Kidney (tissue), 14 donors: ENCODE results near the gene MPPED1. TPM values are rescaled to one million over a fixed set of nuclear protein-coding genes. Genes with fewer than 3 reads are reported as not detected.

Source experiments
- DNase-seq, 5 donors: peaks; one replicate each; pipeline ENCODE4 v3.0.0-alpha.2; 2013 to 2020
- FAIRE-seq: peaks from 2 replicates; lab custom pipeline; 2012; peaks lifted over from hg19 to GRCh38; lab: Jason Lieb, UNC
- H3K27ac ChIP-seq, 2 donors: one replicate each; pipeline ENCODE4 v1.7.0; 2013; ENCODE audit warnings: low read depth in 2 of 2, low read length in 2 of 2, inconsistent platforms in 1 of 2
- H3K27me3 ChIP-seq: one replicate; pipeline ENCODE4 v1.7.1; 2013; ENCODE audit warnings: low read length, inconsistent platforms; ENCODE audit not compliant: control insufficient read depth, insufficient read depth
- H3K36me3 ChIP-seq, 3 donors: one replicate each; pipeline versions ENCODE4 v1.7.0 to v1.7.1; 2013; ENCODE audit warnings: low read length in 3 of 3, control low read depth in 1 of 3, inconsistent platforms in 1 of 3; ENCODE audit not compliant: insufficient read depth in 3 of 3, control insufficient read depth in 2 of 3
- H3K4me1 ChIP-seq, 3 donors: one replicate each; pipeline versions ENCODE4 v1.7.0 to v1.7.1; 2013; ENCODE audit warnings: low read length in 3 of 3, inconsistent platforms in 1 of 3, low read depth in 1 of 3; ENCODE audit not compliant: control insufficient read depth in 2 of 3, insufficient read depth in 2 of 3
- H3K4me3 ChIP-seq, 3 donors: one replicate each; pipeline versions ENCODE4 v1.7.0 to v1.8.1; 2013; ENCODE audit warnings: low read length in 3 of 3, control low read depth in 1 of 3, inconsistent platforms in 1 of 3
- H3K9ac ChIP-seq, 3 donors: one replicate each; pipeline versions ENCODE4 v1.7.0 to v1.7.1; 2013; ENCODE audit warnings: low read length in 3 of 3, control low read depth in 1 of 3, inconsistent platforms in 1 of 3
- H3K9me3 ChIP-seq, 3 donors: one replicate each; pipeline versions ENCODE4 v1.7.0 to v1.7.1; 2013; ENCODE audit warnings: low read length in 3 of 3, control low read depth in 1 of 3, inconsistent platforms in 1 of 3; ENCODE audit not compliant: control insufficient read depth in 2 of 3, insufficient read depth in 1 of 3
- CTCF ChIP-seq: IDR thresholded peaks from 3 replicates; pipeline ENCODE4 v1.5.1; 2012; ENCODE audit warnings: mild to moderate bottlenecking, moderate library complexity, borderline replicate concordance; ENCODE audit not compliant: insufficient read depth; ENCODE audit errors: extremely low read depth
- intact Hi-C: fragments of 100-400 bp; cut with DNase I; formaldehyde crosslinking; loops from one replicate; pipeline ENCODE4 v1.11.1; 2022
- polyA plus RNA-seq: library from polyadenylated mRNA; stranded (reverse); fragments of 350-450 nt; fragmentation: Illumina TruSeq; extraction: RNeasy Lipid Tissue Mini Kit (QIAGEN cat#74804); gene quantifications from one replicate; pipeline ENCODE4 v1.2.3, GENCODE V29; 2014; ENCODE audit warnings: low read depth, low replicate concordance; ENCODE audit not compliant: insufficient read depth
- total RNA-seq: library from RNA; stranded (reverse); fragmentation: NEBNext Ultra II Directional; extraction: Animal tissue kit (Norgen Biotek cat#: 25700); gene quantifications from one replicate; pipeline ENCODE4 v1.2.1, GENCODE V29; 2021
- donor health status: control.
- donor health status: control.
- donor health status: control.
- donor health status: control.
- donor health status: control.
- donor health status: DM: yes; HTN: yes; CAD: no.
- donor health status: Normal renal cell carcinoma (clear cell type).

Gene MPPED1
- total and polyA plus RNA-seq, 2 donors from 2014 or later, result not detected

GRCh38 chr22:43535741-43536140 lies 123.9 kb downstream of the MPPED1 start:
- no peak for FAIRE-seq
- Histone ChIP-seq H3K9me3 (no peaks in the 10 kb centered on the region), H3K27ac (no peak overlapping the region)

GRCh38 chr22:43537019-43537585 lies 125.3 kb downstream of the MPPED1 start:
- Histone ChIP-seq H3K27ac (no peak overlapping the region), H3K9ac (no peak overlapping the region), H3K4me1 (no peaks in the 10 kb centered on the region), H3K36me3 (peaks cover 0 to 3% (median 0%) of the 10 kb centered on the region in 3 donors), H3K27me3 (no peaks in the 10 kb centered on the region), H3K9me3 (no peaks in the 10 kb centered on the region), H3K4me3 (no peak overlapping the region)
- FAIRE-seq (no peak), DNase-seq (peak in 1 of 5 donors; percentile 45)
- intact Hi-C loops, result no loop called here
- TF ChIP-seq CTCF, result no peak

More at GRCh38 chr22:43535741-43536140, 123.9 kb downstream of the MPPED1 start:
- Histone ChIP-seq H3K36me3 (peaks cover 0 to 3% (median 0%) of the 10 kb centered on the region in 3 donors), H3K9ac (no peak overlapping the region), H3K4me3 (no peak overlapping the region), H3K4me1 (no peaks in the 10 kb centered on the region), H3K27me3 (no peaks in the 10 kb centered on the region)
- DNase-seq, result no peak
- intact Hi-C loops, result no loop called here
- no peak for TF ChIP-seq CTCF

- H3K27ac ChIP-seq, result no peak overlapping the region
- FAIRE-seq, result no peak
- no peak overlapping the region for H3K4me3 ChIP-seq
- H3K9ac ChIP-seq, result no peak overlapping the region
- no peak for TF ChIP-seq CTCF
- H3K4me1 ChIP-seq, result no peaks in the 10 kb centered on the region
- H3K36me3 ChIP-seq, result peaks cover 0 to 3% (median 0%) of the 10 kb centered on the region in 3 donors
- no peaks in the 10 kb centered on the region for H3K27me3 ChIP-seq
- intact Hi-C loops, result no loop called here
- DNase-seq, result peak in 1 of 5 donors; percentile 63
- no peaks in the 10 kb centered on the region for H3K9me3 ChIP-seq
Observed at GRCh38 chr22:43539572-43540528, 128.0 kb downstream of the MPPED1 start.
